Measurements from ENCODE around the gene FAM3C. TPM values are rescaled to one million over a fixed set of nuclear protein-coding genes. Genes with fewer than 3 reads are reported as not detected.
A peak's percentile ranks its signal among the peaks of the same experiment; 100 is the strongest.

Gene FAM3C
- total and polyA plus RNA-seq, 2 donors (not counting 1 experiment from before 2014, with no cell fraction given), result 38.7 to 75.4 TPM

DNA sequence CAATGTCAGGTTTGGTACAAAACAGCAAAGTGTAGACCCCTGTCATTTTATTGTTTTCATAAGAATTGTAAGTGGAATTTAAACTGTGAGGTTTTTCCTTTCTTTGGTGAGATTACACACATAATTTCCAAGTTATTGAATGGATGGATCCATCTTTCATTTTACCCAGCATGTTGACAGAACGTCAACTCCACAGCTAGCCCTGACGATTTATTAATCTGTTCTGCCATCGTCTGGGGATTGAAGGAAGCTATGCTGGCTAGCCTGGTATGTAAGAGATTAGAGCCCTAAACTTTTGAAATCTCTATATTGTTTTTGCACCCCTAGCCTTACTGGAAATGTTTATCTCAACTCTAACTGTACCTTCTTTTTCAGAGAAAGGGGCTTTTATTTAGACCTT, 58.7 kb downstream of the FAM3C start:
- no peaks in the 10 kb centered on the region for H3K79me2 ChIP-seq (ENCODE audit: control insufficient read depth, insufficient read depth, low read length)

DNA sequence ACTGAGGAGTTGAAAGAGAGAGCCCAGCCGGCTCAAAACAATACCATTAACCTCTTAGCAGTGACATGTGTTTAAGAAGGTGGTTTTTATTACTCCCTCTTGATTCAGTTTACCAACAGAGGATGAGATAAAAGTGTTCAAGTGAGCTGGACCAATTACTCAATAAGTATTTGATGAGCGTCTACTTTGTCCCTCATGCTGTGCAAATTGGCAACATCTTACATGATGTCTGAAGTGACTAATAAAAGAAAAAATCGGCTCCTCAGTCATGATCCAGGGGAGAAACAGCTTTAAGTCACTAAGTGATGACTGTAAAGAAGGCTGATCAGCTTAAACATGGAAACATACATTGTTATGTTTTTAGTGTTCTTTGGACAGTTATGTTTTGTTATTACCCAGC, 59.5 kb downstream of the FAM3C start:
- POLR2A ChIA-PET, result no interaction called here
- Mint-ChIP-seq H3K9me3 (ENCODE audit: insufficient read depth) (no peaks in the 10 kb centered on the region), H3K4me3 (no peak overlapping the region), H3K27me3 (peaks cover 2% of the 10 kb centered on the region), H3K27ac (peak overlapping the region; percentile 4), H3K4me1 (peaks cover 20% of the 10 kb centered on the region)
- no peaks in the 10 kb centered on the region for H3K9me3 ChIP-seq (ENCODE audit: control extremely low read depth in 1 of 3, control insufficient read depth in 2 of 3, insufficient read depth in 1 of 3, low read length in 2 of 3)
- WGBS (ENCODE audit: insufficient coverage), result 100% methylated on average over 2 of the region's 3 CpGs
- H3K4me3 ChIP-seq (ENCODE audit: control extremely low read depth in 1 of 5, extremely low read depth in 1 of 5, insufficient read depth in 1 of 5, low read depth in 2 of 5, low read length in 4 of 5), result no peak overlapping the region
- H3K79me2 ChIP-seq (ENCODE audit: control insufficient read depth, insufficient read depth, low read length), result no peaks in the 10 kb centered on the region
- H4K20me1 ChIP-seq (ENCODE audit: control insufficient read depth, insufficient read depth, low read length, poor library complexity, severe bottlenecking), result no peaks in the 10 kb centered on the region
- H3K4me2 ChIP-seq (replicated peaks; ENCODE audit: low read depth, low read length, poor library complexity, severe bottlenecking), result no peak overlapping the region
- CTCF ChIA-PET, result interaction anchor here (0.7 to 2.7 kb wide), 17 partner anchors 10 to 350 kb away, joined by 3 to 24 read pairs (median 8); partner anchors contain the start of gene FAM3C
- peaks cover 0 to 3% of the 10 kb centered on the region in 2 donors for H3K4me1 ChIP-seq (ENCODE audit: control insufficient read depth in 2 of 2, insufficient read depth in 2 of 2, low read length in 2 of 2)
- DNase-seq, result no peak
- peaks cover 0 to under 1% (median 0%) of the 10 kb centered on the region in 4 experiments for H3K27me3 ChIP-seq (replicated peaks in 1 of 4; ENCODE audit: control extremely low read depth in 1 of 4, control insufficient read depth in 3 of 4, insufficient read depth in 4 of 4, low read length in 3 of 4)
- TF ChIP-seq, protein P1, sequence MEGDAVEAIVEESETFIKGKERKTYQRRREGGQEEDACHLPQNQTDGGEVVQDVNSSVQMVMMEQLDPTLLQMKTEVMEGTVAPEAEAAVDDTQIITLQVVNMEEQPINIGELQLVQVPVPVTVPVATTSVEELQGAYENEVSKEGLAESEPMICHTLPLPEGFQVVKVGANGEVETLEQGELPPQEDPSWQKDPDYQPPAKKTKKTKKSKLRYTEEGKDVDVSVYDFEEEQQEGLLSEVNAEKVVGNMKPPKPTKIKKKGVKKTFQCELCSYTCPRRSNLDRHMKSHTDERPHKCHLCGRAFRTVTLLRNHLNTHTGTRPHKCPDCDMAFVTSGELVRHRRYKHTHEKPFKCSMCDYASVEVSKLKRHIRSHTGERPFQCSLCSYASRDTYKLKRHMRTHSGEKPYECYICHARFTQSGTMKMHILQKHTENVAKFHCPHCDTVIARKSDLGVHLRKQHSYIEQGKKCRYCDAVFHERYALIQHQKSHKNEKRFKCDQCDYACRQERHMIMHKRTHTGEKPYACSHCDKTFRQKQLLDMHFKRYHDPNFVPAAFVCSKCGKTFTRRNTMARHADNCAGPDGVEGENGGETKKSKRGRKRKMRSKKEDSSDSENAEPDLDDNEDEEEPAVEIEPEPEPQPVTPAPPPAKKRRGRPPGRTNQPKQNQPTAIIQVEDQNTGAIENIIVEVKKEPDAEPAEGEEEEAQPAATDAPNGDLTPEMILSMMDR (IDR thresholded peaks at IDR 0.05), result no peak
- TF ChIP-seq EZH2 (IDR thresholded peaks at IDR 0.05; ENCODE audit: borderline replicate concordance, insufficient read depth, low read depth, low read length, poor library complexity, severe bottlenecking), result no peak
- H3K27ac ChIP-seq (ENCODE audit: low read length in 2 of 2), result no peak overlapping the region
- intact Hi-C loops (cut with micrococcal nuclease), result loop anchor here (2.0 to 10.0 kb wide), 2 partner anchors 348 to 542 kb away; partner anchors contain the start of gene CPED1
- peaks cover 3 to 5% of the 10 kb centered on the region in 2 experiments for H3K36me3 ChIP-seq (replicated peaks in 1 of 2; ENCODE audit: control extremely low read depth in 1 of 2, control insufficient read depth in 1 of 2, extremely low read depth in 1 of 2, insufficient read depth in 2 of 2, low read length in 1 of 2)
- ATAC-seq (ENCODE audit: low read depth), result no peak
- no peak overlapping the region for H3K9ac ChIP-seq (ENCODE audit: low read length)
- no peak overlapping the region for H2AFZ ChIP-seq (ENCODE audit: insufficient read depth, low read depth, low read length, poor library complexity, severe bottlenecking)

More for the DNA sequence above, 58.7 kb downstream of the FAM3C start:
- ChIA-PET POLR2A (no interaction called here), CTCF (interaction anchor here (0.7 to 2.7 kb wide), 15 partner anchors 13 to 351 kb away, joined by 3 to 24 read pairs (median 8); no protein-coding TSS in a partner anchor)
- intact Hi-C loops (cut with micrococcal nuclease), result loop anchor here (1.0 to 10.0 kb wide), 4 partner anchors 174 to 543 kb away; partner anchors contain the start of gene CPED1
- no peaks in the 10 kb centered on the region for H3K27me3 Mint-ChIP-seq
- peak overlapping the region in 1 of 2 donors; percentile 24 for H3K27ac ChIP-seq (ENCODE audit: low read length in 2 of 2)
- no peak overlapping the region for H2AFZ ChIP-seq (ENCODE audit: insufficient read depth, low read depth, low read length, poor library complexity, severe bottlenecking)
- peaks cover 18% of the 10 kb centered on the region for H3K4me1 Mint-ChIP-seq
- peak overlapping the region; percentile 11 for H3K4me2 ChIP-seq (replicated peaks; ENCODE audit: low read depth, low read length, poor library complexity, severe bottlenecking)
- DNase-seq (peak; percentile 50), ATAC-seq (ENCODE audit: low read depth) (peak; percentile 65)
- H3K4me1 ChIP-seq (ENCODE audit: control insufficient read depth in 2 of 2, insufficient read depth in 2 of 2, low read length in 2 of 2), result no peaks in the 10 kb centered on the region
- no peak overlapping the region for H3K4me3 ChIP-seq (ENCODE audit: control extremely low read depth in 1 of 5, extremely low read depth in 1 of 5, insufficient read depth in 1 of 5, low read depth in 2 of 5, low read length in 4 of 5)
- no peak overlapping the region for H3K4me3 Mint-ChIP-seq
- no peaks in the 10 kb centered on the region for H3K27me3 ChIP-seq (replicated peaks in 1 of 4; ENCODE audit: control extremely low read depth in 1 of 4, control insufficient read depth in 3 of 4, insufficient read depth in 4 of 4, low read length in 3 of 4)
- peak overlapping the region; percentile 46 for H3K27ac Mint-ChIP-seq
- no peaks in the 10 kb centered on the region for H3K9me3 ChIP-seq (ENCODE audit: control extremely low read depth in 1 of 3, control insufficient read depth in 2 of 3, insufficient read depth in 1 of 3, low read length in 2 of 3)
- no peak overlapping the region for H3K9ac ChIP-seq (ENCODE audit: low read length)
- TF ChIP-seq EZH2 (IDR thresholded peaks at IDR 0.05; ENCODE audit: borderline replicate concordance, insufficient read depth, low read depth, low read length, poor library complexity, severe bottlenecking), result no peak
- TF ChIP-seq, protein P1 (IDR thresholded peaks at IDR 0.05), result peak; percentile 35
- WGBS (ENCODE audit: insufficient coverage), result no CpG with 5 or more reads among the region's 3 CpGs
- H3K9me3 Mint-ChIP-seq (ENCODE audit: insufficient read depth), result no peaks in the 10 kb centered on the region
- H3K36me3 ChIP-seq (replicated peaks in 1 of 2; ENCODE audit: control extremely low read depth in 1 of 2, control insufficient read depth in 1 of 2, extremely low read depth in 1 of 2, insufficient read depth in 2 of 2, low read length in 1 of 2), result peaks cover 3 to 13% of the 10 kb centered on the region in 2 experiments
- H4K20me1 ChIP-seq (ENCODE audit: control insufficient read depth, insufficient read depth, low read length, poor library complexity, severe bottlenecking), result no peaks in the 10 kb centered on the region

All from B cell (primary cell).